GM19240 (cell line): Measurements from ENCODE around the gene ADARB1.

Source experiments
- DNase-seq: peaks from one replicate; pipeline ENCODE4 v3.0.0; 2011; ENCODE audit warnings: low spot score; ENCODE audit not compliant: insufficient read length

Gene ADARB1

GRCh38 chr21:45200581-45201296 is 126.4 kb downstream of the ADARB1 start:
- DNase-seq = no peak

GRCh38 chr21:45202344-45202743 is 128.0 kb downstream of the ADARB1 start:
- DNase-seq = no peak

GRCh38 chr21:45202889-45203288 is 128.5 kb downstream of the ADARB1 start:
- DNase-seq = no peak

GRCh38 chr21:45203983-45204382 is 129.6 kb downstream of the ADARB1 start:
- DNase-seq = no peak

- no peak for DNase-seq
Measured at GRCh38 chr21:45204395-45204794, 130.0 kb downstream of the ADARB1 start.

GRCh38 chr21:45207839-45208626 is 133.7 kb downstream of the ADARB1 start:
- DNase-seq = no peak

GRCh38 chr21:45208627-45208951 is 134.2 kb downstream of the ADARB1 start:
- no peak for DNase-seq

- no peak for DNase-seq
Measured at GRCh38 chr21:45209046-45209445, 134.7 kb downstream of the ADARB1 start.

GRCh38 chr21:45209685-45210284 is 135.4 kb downstream of the ADARB1 start:
- DNase-seq = no peak

- DNase-seq = no peak
Measured at GRCh38 chr21:45210461-45210983, 136.1 kb downstream of the ADARB1 start.

- DNase-seq = no peak
Measured at GRCh38 chr21:45211661-45212060, 137.3 kb downstream of the ADARB1 start.

- no peak for DNase-seq
Measured at GRCh38 chr21:45213392-45213791, 139.0 kb downstream of the ADARB1 start.

- DNase-seq = no peak
Measured at GRCh38 chr21:45215213-45215612, 140.8 kb downstream of the ADARB1 start.

- DNase-seq = no peak
Measured at GRCh38 chr21:45217010-45217409, 142.6 kb downstream of the ADARB1 start.

- no peak for DNase-seq
Measured at GRCh38 chr21:45219517-45219916, 145.1 kb downstream of the ADARB1 start.

GRCh38 chr21:45220071-45220481 is 145.7 kb downstream of the ADARB1 start:
- no peak for DNase-seq

GRCh38 chr21:45220714-45221490 is 146.5 kb downstream of the ADARB1 start:
- DNase-seq = no peak

- DNase-seq = no peak
Measured at GRCh38 chr21:45222001-45222400, 147.6 kb downstream of the ADARB1 start.

GRCh38 chr21:45223236-45224185 is 149.1 kb downstream of the ADARB1 start:
- no peak for DNase-seq

GRCh38 chr21:45224189-45224938 is 150.0 kb downstream of the ADARB1 start:
- no peak for DNase-seq
